GM23248 (cell line): ENCODE data around the gene SLC44A2. TPM values are rescaled to one million over a fixed set of nuclear protein-coding genes. Genes with fewer than 3 reads are reported as not detected.
A peak's percentile ranks its signal among the peaks of the same experiment; 100 is the strongest.

Source experiments
- DNase-seq: peaks from one replicate; pipeline ENCODE4 v3.0.0-alpha.2; 2015
- H2AFZ ChIP-seq: fragments of 200-600 bp; sonication (generic); 2 replicates; pipeline ENCODE4 v1.6.1; 2016; ENCODE audit warnings: antibody characterized with exemption
- H3F3A ChIP-seq: fragments of 200-600 bp; sonication (generic); 2 replicates; pipeline ENCODE4 v1.6.1; 2016; ENCODE audit warnings: mild to moderate bottlenecking, antibody characterized with exemption, mixed run types; ENCODE audit not compliant: insufficient read depth
- H3K27ac ChIP-seq: fragments of 200-600 bp; sonication (generic); 2 replicates; pipeline ENCODE4 v1.5.1; 2016; ENCODE audit warnings: mild to moderate bottlenecking
- H3K27me3 ChIP-seq: fragments of 200-600 bp; sonication (generic); replicated peaks from 2 replicates; pipeline ENCODE4 v1.6.1; 2016; ENCODE audit warnings: mild to moderate bottlenecking; ENCODE audit not compliant: insufficient read depth
- H3K36me3 ChIP-seq: fragments of 200-600 bp; sonication (generic); 2 replicates; pipeline ENCODE4 v1.6.1; 2016; ENCODE audit warnings: low read depth, mild to moderate bottlenecking
- H3K4me1 ChIP-seq: fragments of 200-600 bp; sonication (generic); 2 replicates; pipeline ENCODE4 v1.6.1; 2016; ENCODE audit warnings: mild to moderate bottlenecking; ENCODE audit not compliant: insufficient read depth
- H3K4me2 ChIP-seq: fragments of 200-600 bp; sonication (generic); one replicate; pipeline ENCODE4 v1.6.1; 2016; ENCODE audit warnings: mild to moderate bottlenecking; ENCODE audit not compliant: unreplicated experiment
- H3K4me3 ChIP-seq: fragments of 200-600 bp; sonication (generic); 2 replicates; pipeline ENCODE4 v1.5.1; 2016; ENCODE audit warnings: mild to moderate bottlenecking
- H3K79me2 ChIP-seq: fragments of 200-600 bp; sonication (generic); 2 replicates; pipeline ENCODE4 v1.6.1; 2016; ENCODE audit warnings: mild to moderate bottlenecking; ENCODE audit not compliant: insufficient read depth
- H3K9ac ChIP-seq: fragments of 200-600 bp; sonication (generic); 2 replicates; pipeline ENCODE4 v1.6.1; 2016; ENCODE audit warnings: mild to moderate bottlenecking
- H3K9me2 ChIP-seq: fragments of 200-600 bp; sonication (generic); 2 replicates; pipeline ENCODE4 v1.6.1; 2016; ENCODE audit warnings: mixed run types, mild to moderate bottlenecking, moderate library complexity; ENCODE audit not compliant: insufficient read depth
- H3K9me3 ChIP-seq: fragments of 200-600 bp; sonication (generic); one replicate; pipeline ENCODE4 v1.6.1; 2017; ENCODE audit warnings: low read depth
- H4K20me1 ChIP-seq: fragments of 200-600 bp; sonication (generic); 2 replicates; pipeline ENCODE4 v1.6.0; 2016; ENCODE audit not compliant: insufficient read depth
- EZH2 ChIP-seq: fragments of 200-600 bp; sonication (generic); IDR thresholded peaks from 2 replicates; pipeline ENCODE4 v1.6.1; 2018; ENCODE audit warnings: antibody characterized with exemption, mild to moderate bottlenecking; ENCODE audit not compliant: insufficient read depth, poor library complexity, severe bottlenecking
- EZH2phosphoT487 ChIP-seq: fragments of 200-600 bp; sonication (generic); IDR thresholded peaks from 2 replicates; pipeline ENCODE4 v1.6.1; 2018; ENCODE audit warnings: antibody characterized with exemption, moderate library complexity, mild to moderate bottlenecking, low read depth; ENCODE audit not compliant: insufficient read depth
- WGBS, 2 experiments: methylation state at CpG; one replicate each; pipeline ENCODE4 v1.1.6; 2015 to 2017; ENCODE audit warnings: low lambda C conversion rate in 2 of 2, low coverage in 1 of 2; ENCODE audit errors: missing lambda C conversion rate in 2 of 2; 5-methylcytosine and 5-hydroxymethylcytosine counted together
- in situ Hi-C: fragments of 300-500 bp; cut with MboI; formaldehyde crosslinking; loops from 2 replicates; pipeline ENCODE4 v1.15.0; 2020
- polyA plus RNA-seq: library from polyadenylated mRNA; unstranded; fragments of >200 nt; fragmentation: Nextera tagmentation; extraction: Ambion mirVana; gene quantifications from 2 replicates; pipeline ENCODE4 v1.2.1, GENCODE V29; 2016
- total RNA-seq: library from RNA; depleted of rRNA; stranded (reverse); fragments of >200 nt; shearing (Covaris generic); gene quantifications from 2 replicates; pipeline ENCODE4 v1.2.3, GENCODE V29; 2014

Gene SLC44A2
- total and polyA plus RNA-seq, 2 experiments from 2014 or later: 17.4 to 44.5 TPM

DNA sequence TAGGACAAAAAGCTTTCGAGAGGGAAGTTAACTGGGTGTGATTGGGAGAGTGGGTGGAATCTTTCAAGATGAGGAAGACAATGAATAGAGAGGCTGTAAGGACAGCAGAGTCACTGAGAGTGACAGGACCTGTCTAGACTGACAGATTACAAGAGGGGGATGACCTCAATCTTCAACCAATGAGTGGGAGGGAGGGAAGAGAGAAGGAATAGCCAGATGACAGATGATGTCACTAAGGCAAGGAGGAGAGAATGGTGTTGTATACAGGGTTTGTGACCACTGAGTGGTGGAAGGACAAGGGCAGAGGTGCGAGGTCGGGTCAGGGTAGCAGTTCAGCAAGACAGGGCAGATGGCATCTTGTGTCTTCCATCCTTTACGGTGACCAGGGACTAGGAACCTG is 23.0 kb downstream of the SLC44A2 start:
- peaks cover 11% of the 10 kb centered on the region for H3F3A ChIP-seq
- no peak overlapping the region for H3K4me3 ChIP-seq
- H3K9me3 ChIP-seq: no peaks in the 10 kb centered on the region
- no peak for DNase-seq
- WGBS, 2 experiments: 93 to 99% methylated on average over 4 of the region's 4 CpGs
- TF ChIP-seq EZH2phosphoT487: no peak
- no peak overlapping the region for H2AFZ ChIP-seq
- no peaks in the 10 kb centered on the region for H3K27me3 ChIP-seq
- H3K36me3 ChIP-seq: no peaks in the 10 kb centered on the region
- no peaks in the 10 kb centered on the region; the same call in 1 of the 2 replicates for H3K4me1 ChIP-seq
- no peak overlapping the region for H3K4me2 ChIP-seq
- no peak overlapping the region for H3K9ac ChIP-seq
- in situ Hi-C loops: no loop called here
- H3K9me2 ChIP-seq: no peaks in the 10 kb centered on the region
- H4K20me1 ChIP-seq: no peaks in the 10 kb centered on the region
- H3K79me2 ChIP-seq: peaks cover 10% of the 10 kb centered on the region; the same call in 1 of the 2 replicates
- H3K27ac ChIP-seq: no peak overlapping the region

DNA sequence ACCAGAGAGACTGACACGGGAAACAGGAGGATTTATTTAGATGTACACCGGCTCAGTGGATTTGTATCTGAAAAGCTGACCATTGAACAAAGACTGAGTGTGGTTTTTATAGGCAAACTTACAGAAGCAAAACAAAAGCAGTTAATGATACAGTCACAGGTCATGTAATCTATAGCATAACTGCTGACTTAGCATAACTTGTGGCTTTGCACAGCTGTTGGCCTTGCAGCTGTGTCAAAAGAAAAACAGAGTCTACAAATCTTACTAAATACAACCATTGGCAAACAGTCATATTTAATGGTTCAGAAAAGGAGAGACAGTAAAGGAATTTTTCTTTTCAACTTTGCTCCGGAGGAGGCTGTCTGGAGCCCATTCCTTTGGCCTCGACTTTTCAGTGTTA is 26.5 kb downstream of the SLC44A2 start:
- no peak overlapping the region for H3K4me3 ChIP-seq
- H2AFZ ChIP-seq: no peak overlapping the region
- no peak overlapping the region for H3K9ac ChIP-seq
- H3K36me3 ChIP-seq: no peaks in the 10 kb centered on the region
- WGBS, 2 experiments: 83 to 86% methylated on average over 4 of the region's 4 CpGs
- H3K27me3 ChIP-seq: no peaks in the 10 kb centered on the region
- no peaks in the 10 kb centered on the region for H3K9me2 ChIP-seq
- H4K20me1 ChIP-seq: peaks cover 10% of the 10 kb centered on the region
- H3F3A ChIP-seq: peaks cover 29% of the 10 kb centered on the region
- peaks cover 32% of the 10 kb centered on the region for H3K79me2 ChIP-seq
- no peak overlapping the region for H3K27ac ChIP-seq
- no peak overlapping the region for H3K4me2 ChIP-seq
- no peak for TF ChIP-seq EZH2phosphoT487
- no peak for TF ChIP-seq EZH2
- in situ Hi-C loops: no loop called here
- H3K4me1 ChIP-seq: peaks cover 8% of the 10 kb centered on the region
- DNase-seq: no peak
- no peaks in the 10 kb centered on the region for H3K9me3 ChIP-seq

- peaks cover 17% of the 10 kb centered on the region for H4K20me1 ChIP-seq
- 0 to 2% methylated on average over 16 to 18 of the region's 18 CpGs for WGBS, 2 experiments
- peaks cover 8% of the 10 kb centered on the region for H3K4me1 ChIP-seq
- in situ Hi-C loops: no loop called here
- H3K4me3 ChIP-seq: peak overlapping the region; percentile 85
- peaks cover 48% of the 10 kb centered on the region for H3K79me2 ChIP-seq
- H3F3A ChIP-seq: peaks cover 36% of the 10 kb centered on the region
- peak overlapping the region; percentile 98 for H3K9ac ChIP-seq
- H2AFZ ChIP-seq: peak overlapping the region; percentile 55
- no peaks in the 10 kb centered on the region for H3K27me3 ChIP-seq
- DNase-seq: no peak
- no peaks in the 10 kb centered on the region for H3K9me2 ChIP-seq
- H3K4me2 ChIP-seq: peak overlapping the region; percentile 87
- no peaks in the 10 kb centered on the region for H3K9me3 ChIP-seq
- H3K27ac ChIP-seq: peak overlapping the region; percentile 93
- TF ChIP-seq EZH2phosphoT487 (no peak), EZH2 (no peak)
- H3K36me3 ChIP-seq: 0 out of 2 replicates have a peak, but pooled peaks cover 3% of the 10 kb centered on the region
Measured at GRCh38 chr19:10653482-10653731, 28.1 kb downstream of the SLC44A2 start.

DNA sequence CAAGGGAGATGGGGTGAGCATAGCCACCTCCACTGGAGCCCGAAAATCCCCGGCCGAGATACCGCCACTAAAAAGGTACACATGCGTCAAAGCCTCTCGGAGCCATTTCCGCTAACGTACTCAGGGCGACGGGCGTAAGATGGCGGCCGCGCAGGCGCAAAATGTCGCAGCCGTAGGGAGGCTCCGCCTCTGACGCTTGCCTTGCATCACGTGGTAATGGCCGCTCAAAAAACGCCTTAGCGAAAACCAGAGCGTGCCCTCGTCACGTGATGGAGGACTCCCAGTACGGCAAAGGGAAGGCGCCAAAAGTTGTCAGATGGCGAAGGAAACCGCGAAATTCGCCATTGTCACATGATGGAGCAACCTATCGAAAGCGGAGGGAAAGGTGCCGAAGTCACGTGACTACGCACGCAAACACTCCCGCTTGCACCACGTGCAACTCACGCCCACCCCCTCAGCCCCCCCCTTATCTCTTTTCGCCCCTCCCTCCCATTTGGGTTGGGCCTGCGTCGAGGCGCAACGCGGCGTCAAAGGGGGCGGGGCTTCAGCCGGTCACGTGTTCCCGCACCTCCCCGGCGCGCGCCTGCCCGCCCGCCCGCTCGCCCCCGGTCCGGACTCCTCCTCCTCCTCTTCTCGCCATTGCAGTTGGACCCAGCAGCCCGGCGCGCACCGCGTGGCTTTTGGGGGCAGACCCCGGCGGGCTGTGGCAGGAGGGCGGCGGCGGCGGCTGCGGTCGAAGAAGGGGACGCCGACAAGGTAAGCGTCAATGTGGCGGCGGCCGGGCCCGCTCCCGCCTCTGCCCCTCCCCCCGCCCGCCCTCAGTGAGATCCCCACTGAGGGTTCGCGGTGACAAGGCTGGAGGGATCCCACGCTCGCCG is 28.6 kb downstream of the SLC44A2 start, which contains the start of gene ILF3:
ILF3 (plus strand) TSS at position 615 of the 878 bp plus-strand sequence. CDS start 16,260 bp downstream, outside the sequence.
- in situ Hi-C loops: no loop called here

More for the DNA sequence above, 28.6 kb downstream of the SLC44A2 start, which contains the start of gene ILF3:
- Histone ChIP-seq H4K20me1 (peaks cover 22% of the 10 kb centered on the region), H3K4me2 (peak within 1 kb of the TSS; percentile 98), H3K79me2 (peaks cover 54% of the 10 kb centered on the region), H3K27ac (peak within 1 kb of the TSS; percentile 93), H3K36me3 (0 out of 2 replicates have a peak, but pooled peaks cover 3% of the 10 kb centered on the region), H3K9me3 (no peaks in the 10 kb centered on the region), H3K4me3 (peak within 1 kb of the TSS; percentile 85), H3K9me2 (no peaks in the 10 kb centered on the region), H3K9ac (peak within 1 kb of the TSS; percentile 98), H3F3A (peaks cover 36% of the 10 kb centered on the region), H3K4me1 (peaks cover 8% of the 10 kb centered on the region), H3K27me3 (no peaks in the 10 kb centered on the region), H2AFZ (peak within 1 kb of the TSS; percentile 55)
- DNase-seq: peak; percentile 100
- 1% methylated on average over 64 to 69 of the region's 91 CpGs for WGBS, 2 experiments
- TF ChIP-seq EZH2phosphoT487 (no peak), EZH2 (no peak)
